Endothelial cell (in vitro differentiated cells): Measurements from ENCODE around the gene TMCO6. TPM values are rescaled to one million over a fixed set of nuclear protein-coding genes. Genes with fewer than 3 reads are reported as not detected.

ENCODE experiments used
- DNase-seq: peaks from one replicate; pipeline ENCODE4 v3.0.0; 2021; ENCODE audit warnings: low spot score
- H3K27ac Mint-ChIP-seq: one replicate; pipeline ENCODE4 v1.8.0; 2021; ENCODE audit warnings: mixed read lengths, inconsistent platforms; ENCODE audit not compliant: unreplicated experiment
- H3K27me3 Mint-ChIP-seq: one replicate; pipeline ENCODE4 v1.8.0; 2021; ENCODE audit warnings: mild to moderate bottlenecking, moderate library complexity, mixed read lengths, inconsistent platforms; ENCODE audit not compliant: unreplicated experiment
- H3K36me3 Mint-ChIP-seq: one replicate; pipeline ENCODE4 v1.8.0; 2021; ENCODE audit warnings: mild to moderate bottlenecking, low read depth, mixed read lengths, inconsistent platforms; ENCODE audit not compliant: unreplicated experiment
- H3K4me1 Mint-ChIP-seq: one replicate; pipeline ENCODE4 v1.8.0; 2021; ENCODE audit warnings: mild to moderate bottlenecking, mixed read lengths, inconsistent platforms; ENCODE audit not compliant: unreplicated experiment
- H3K4me3 Mint-ChIP-seq: one replicate; pipeline ENCODE4 v1.8.0; 2021; ENCODE audit warnings: mild to moderate bottlenecking, mixed read lengths, inconsistent platforms; ENCODE audit not compliant: unreplicated experiment
- H3K9me3 Mint-ChIP-seq: one replicate; pipeline ENCODE4 v1.8.0; 2021; ENCODE audit warnings: mixed read lengths, inconsistent platforms; ENCODE audit not compliant: unreplicated experiment
- CTCF ChIP-seq: fragments of 200-600 bp; sonication (generic); IDR thresholded peaks from one replicate; pipeline ENCODE4 v1.5.0; 2021; ENCODE audit warnings: antibody characterized with exemption; ENCODE audit not compliant: unreplicated experiment
- microRNA-seq: library from miRNA; unstranded; fragments of <30 nt; microRNA quantifications from one replicate; pipeline ENCODE4, GENCODE V29; 2020; ENCODE audit not compliant: unreplicated experiment
- total RNA-seq: library from RNA; stranded (reverse); fragmentation: NEBNext Ultra II Directional; extraction: Animal tissue kit (Norgen Biotek cat#: 25700); gene quantifications from one replicate; pipeline ENCODE4 v1.2.1, GENCODE V29; 2021; ENCODE audit not compliant: unreplicated experiment

The TMCO6 gene
- total RNA-seq, 1 donor from 2014 or later = 22.7 TPM

GRCh38 chr5:140690941-140691924 lies 52.0 kb downstream of the TMCO6 start, which contains the start of the genes HARS1 and HARS2:
Gene HARS1 (minus strand): TSS chr5:140691370. CDS start chr5:140691304, 66 bp downstream.
Gene HARS2 (plus strand): TSS chr5:140691455. CDS start chr5:140691649, 194 bp downstream.
- Mint-ChIP-seq H3K36me3 (peaks cover 25% of the 10 kb centered on the region), H3K4me1 (peaks cover 22% of the 10 kb centered on the region), H3K4me3 (peak within 1 kb of the TSS; percentile 97), H3K27me3 (peaks cover 14% of the 10 kb centered on the region), H3K27ac (peak within 1 kb of the TSS; percentile 91), H3K9me3 (no peaks in the 10 kb centered on the region)
- peak; percentile 85 for DNase-seq
- no peak for TF ChIP-seq CTCF

GRCh38 chr5:140694276-140694675 lies 55.0 kb downstream of the TMCO6 start:
- no peak overlapping the region for H3K4me3 Mint-ChIP-seq
- peaks cover 47% of the 10 kb centered on the region for H3K36me3 Mint-ChIP-seq

More at GRCh38 chr5:140694276-140694675, 55.0 kb downstream of the TMCO6 start:
- Mint-ChIP-seq H3K9me3 (no peaks in the 10 kb centered on the region), H3K27ac (no peak overlapping the region), H3K27me3 (peaks cover 15% of the 10 kb centered on the region), H3K4me1 (peaks cover 22% of the 10 kb centered on the region)
- TF ChIP-seq CTCF = no peak
- no peak for DNase-seq

Small RNA genes within 50 kb of the gene (microRNA-seq; reads per million reads assigned to microRNA genes)
- 1.1 reads per million, percentile 14 among the genes with 10 or more reads in this experiment for gene MIR3655

Other genes with a start within 250 kb of the TMCO6 start
- gene ANKHD1, start 237.6 kb upstream of the TMCO6 start, total RNA-seq = 138 TPM
- 16.4 TPM for gene EIF4EBP3, start 91.8 kb upstream of the TMCO6 start, total RNA-seq
- 17.1 TPM for gene SRA1, start 82.0 kb upstream of the TMCO6 start, total RNA-seq
- gene APBB3, start 74.9 kb upstream of the TMCO6 start, total RNA-seq = 24.6 TPM
- gene SLC35A4, start 74.6 kb upstream of the TMCO6 start, total RNA-seq = 91.2 TPM
- not detected for gene CD14, start 6.3 kb upstream of the TMCO6 start, total RNA-seq
- 56.0 TPM for gene NDUFA2, start 8.2 kb downstream of the TMCO6 start, total RNA-seq
- 76.1 TPM for gene IK, start 8.4 kb downstream of the TMCO6 start, total RNA-seq
- 28.5 TPM for gene WDR55, start 25.5 kb downstream of the TMCO6 start, total RNA-seq
- gene DND1, start 34.1 kb downstream of the TMCO6 start, total RNA-seq = 1.8 TPM
- 75.0 TPM for gene HARS1, start 51.9 kb downstream of the TMCO6 start, total RNA-seq
- gene HARS2, start 52.0 kb downstream of the TMCO6 start, total RNA-seq = 37.0 TPM
- 51.0 TPM for gene ZMAT2, start 61.0 kb downstream of the TMCO6 start, total RNA-seq
- gene PCDHA1, start 146.7 kb downstream of the TMCO6 start, total RNA-seq = 0.13 TPM
- 4.2 TPM for gene PCDHA2, start 155.4 kb downstream of the TMCO6 start, total RNA-seq
- gene PCDHA3, start 161.6 kb downstream of the TMCO6 start, total RNA-seq = 2.6 TPM
- 9.9 TPM for gene PCDHA4, start 167.6 kb downstream of the TMCO6 start, total RNA-seq
- gene PCDHA5, start 182.2 kb downstream of the TMCO6 start, total RNA-seq = 2.7 TPM
- 2.3 TPM for gene PCDHA6, start 188.5 kb downstream of the TMCO6 start, total RNA-seq
- 2.9 TPM for gene PCDHA7, start 194.8 kb downstream of the TMCO6 start, total RNA-seq
- 1.6 TPM for gene PCDHA8, start 201.7 kb downstream of the TMCO6 start, total RNA-seq
- 1.7 TPM for gene PCDHA9, start 208.9 kb downstream of the TMCO6 start, total RNA-seq
- gene PCDHA10, start 216.4 kb downstream of the TMCO6 start, total RNA-seq = 16.9 TPM
- gene PCDHA11, start 229.5 kb downstream of the TMCO6 start, total RNA-seq = 7.8 TPM
- gene PCDHA12, start 235.9 kb downstream of the TMCO6 start, total RNA-seq = 9.7 TPM
- 2.5 TPM for gene PCDHA13, start 242.7 kb downstream of the TMCO6 start, total RNA-seq